ENCODE results near the gene CYB5A. TPM values are rescaled to one million over a fixed set of nuclear protein-coding genes. Genes with fewer than 3 reads are reported as not detected.

Gene CYB5A
- total and polyA plus RNA-seq, 2 of the 8 experiments (the other 6 are each of a cell fraction or from before 2014, with no cell fraction given), result 154 to 195 TPM

DNA sequence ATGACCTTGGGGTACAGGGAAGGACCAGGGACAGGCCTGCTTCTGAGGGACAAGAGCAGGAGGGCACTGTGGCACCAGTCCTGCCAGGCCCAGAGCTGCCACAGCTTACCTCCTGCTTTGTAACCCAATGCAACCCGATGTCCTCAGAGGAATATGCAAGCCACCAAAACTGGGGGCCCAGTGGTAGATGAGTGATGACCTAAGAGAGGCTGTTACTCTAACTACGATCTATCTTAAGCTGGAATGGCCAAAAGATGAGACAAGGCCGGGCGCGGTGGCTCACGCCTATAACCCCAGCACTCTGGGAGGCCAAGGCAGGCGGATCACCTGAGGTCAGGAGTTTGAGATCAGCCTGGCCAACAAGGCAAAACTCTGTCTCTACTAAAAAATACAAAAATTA lies 12.8 kb downstream of the CYB5A start (continued):
- no peak for TF ChIP-seq NRF1 (IDR thresholded peaks at IDR 0.05; ENCODE audit: low read depth, low read length)
- no peak for TF ChIP-seq TAF1 (IDR thresholded peaks at IDR 0.05; ENCODE audit: low read depth, low read length)
- no peak for TF ChIP-seq KDM5A (IDR thresholded peaks at IDR 0.05; ENCODE audit: low read length)
- no peak for TF ChIP-seq POU5F1 (IDR thresholded peaks at IDR 0.05; ENCODE audit: low read depth, low read length)
- no peak for TF ChIP-seq ZNF274 (IDR thresholded peaks at IDR 0.05; ENCODE audit: borderline replicate concordance, extremely low read depth, low read length)
- TF ChIP-seq ATF2 (IDR thresholded peaks at IDR 0.05; ENCODE audit: low read length), result no peak

All from H1 (cell line).